Liver (tissue), 9 donors: Measurements from ENCODE around the gene EHBP1. TPM values are rescaled to one million over a fixed set of nuclear protein-coding genes. Genes with fewer than 3 reads are reported as not detected.

Experiments
- DNase-seq: peaks from one replicate; pipeline ENCODE4 v3.0.0-alpha.2; 2017; ENCODE audit warnings: low spot score
- H3K27ac ChIP-seq, 2 donors: one replicate each; pipeline ENCODE4 v1.7.0; 2013; ENCODE audit warnings: inconsistent platforms in 2 of 2, low read length in 2 of 2, control low read depth in 1 of 2, low read depth in 1 of 2, mild to moderate bottlenecking in 1 of 2
- H3K27me3 ChIP-seq, 4 donors: one replicate each; pipeline versions ENCODE4 v1.6.1 to v1.7.0; 2013; ENCODE audit warnings: low read length in 3 of 4, inconsistent platforms in 1 of 4, mild to moderate bottlenecking in 1 of 4, moderate library complexity in 1 of 4; ENCODE audit not compliant: control insufficient read depth in 4 of 4, insufficient read depth in 4 of 4
- H3K36me3 ChIP-seq, 4 donors: one replicate each; pipeline versions ENCODE4 v1.6.1 to v1.7.0; 2013; ENCODE audit warnings: low read length in 3 of 4, mild to moderate bottlenecking in 3 of 4, low read depth in 1 of 4, moderate library complexity in 1 of 4; ENCODE audit not compliant: control insufficient read depth in 4 of 4, insufficient read depth in 3 of 4
- H3K4me1 ChIP-seq, 4 donors: one replicate each; pipeline versions ENCODE4 v1.6.1 to v1.7.0; 2013; ENCODE audit warnings: low read length in 3 of 4, mild to moderate bottlenecking in 3 of 4, moderate library complexity in 1 of 4; ENCODE audit not compliant: control insufficient read depth in 4 of 4, insufficient read depth in 4 of 4
- H3K4me3 ChIP-seq, 3 donors: one replicate each; pipeline versions ENCODE4 v1.6.1 to v1.7.0; 2013; ENCODE audit warnings: low read length in 3 of 3, control low read depth in 1 of 3, low read depth in 1 of 3, mild to moderate bottlenecking in 1 of 3
- H3K9ac ChIP-seq, 2 donors: one replicate each; pipeline ENCODE4 v1.7.0; 2013; ENCODE audit warnings: low read length in 2 of 2, mild to moderate bottlenecking in 2 of 2, moderate library complexity in 2 of 2, control low read depth in 1 of 2, low read depth in 1 of 2
- H3K9me3 ChIP-seq, 4 donors: one replicate each; pipeline versions ENCODE4 v1.6.1 to v1.7.0; 2013; ENCODE audit warnings: low read length in 3 of 4; ENCODE audit not compliant: control insufficient read depth in 4 of 4
- ATF3 ChIP-seq: IDR thresholded peaks from 2 replicates; pipeline ENCODE4 v1.6.1; 2016; ENCODE audit warnings: antibody characterized with exemption
- EGR1 ChIP-seq, 2 donors: IDR thresholded peaks; 2 replicates each; pipeline ENCODE4 v1.6.1; 2016 to 2018; ENCODE audit warnings: antibody characterized with exemption in 2 of 2, low read depth in 2 of 2
- FOXA1 ChIP-seq: IDR thresholded peaks from 2 replicates; pipeline ENCODE4 v1.6.1; 2016; ENCODE audit warnings: antibody characterized with exemption
- FOXA2 ChIP-seq: IDR thresholded peaks from 2 replicates; pipeline ENCODE4 v1.6.1; 2016; ENCODE audit warnings: antibody characterized with exemption
- GABPA ChIP-seq, 2 donors: IDR thresholded peaks in 1 of 2; conservative IDR thresholded peaks in 1 of 2; 2 replicates each; pipeline ENCODE4 v1.6.1; 2016; ENCODE audit warnings: antibody characterized with exemption in 2 of 2, mild to moderate bottlenecking in 1 of 2, moderate library complexity in 1 of 2
- HNF4A ChIP-seq, 2 donors: conservative IDR thresholded peaks; 2 replicates each; pipeline ENCODE4 v1.6.1; 2016; ENCODE audit warnings: antibody characterized with exemption in 2 of 2, mild to moderate bottlenecking in 2 of 2
- HNF4G ChIP-seq: IDR thresholded peaks from 2 replicates; pipeline ENCODE4 v1.6.1; 2016; ENCODE audit warnings: antibody characterized with exemption
- JUND ChIP-seq, 2 donors: IDR thresholded peaks; 2 replicates each; pipeline ENCODE4 v1.6.1; 2016; ENCODE audit warnings: antibody characterized with exemption in 2 of 2
- MAX ChIP-seq: IDR thresholded peaks from 2 replicates; pipeline ENCODE4 v1.6.1; 2016; ENCODE audit warnings: antibody characterized with exemption
- NR2F2 ChIP-seq: IDR thresholded peaks from 2 replicates; pipeline ENCODE4 v1.6.1; 2016; ENCODE audit warnings: antibody characterized with exemption
- RAD21 ChIP-seq, 2 donors: IDR thresholded peaks; 2 replicates each; pipeline ENCODE4 v1.6.1; 2016; ENCODE audit warnings: antibody characterized with exemption in 2 of 2, mild to moderate bottlenecking in 2 of 2
- RXRA ChIP-seq, 2 donors: IDR thresholded peaks; 2 replicates each; pipeline ENCODE4 v1.6.1; 2017 to 2018; ENCODE audit warnings: antibody characterized with exemption in 2 of 2, mild to moderate bottlenecking in 1 of 2
- SP1 ChIP-seq: IDR thresholded peaks from 2 replicates; pipeline ENCODE4 v1.6.1; 2018; ENCODE audit warnings: antibody characterized with exemption, mild to moderate bottlenecking
- TAF1 ChIP-seq: conservative IDR thresholded peaks from 2 replicates; pipeline ENCODE4 v1.6.1; 2016; ENCODE audit warnings: antibody characterized with exemption, mild to moderate bottlenecking
- YY1 ChIP-seq: IDR thresholded peaks from 2 replicates; pipeline ENCODE4 v1.6.1; 2016; ENCODE audit warnings: antibody characterized with exemption, mild to moderate bottlenecking
- ZBTB33 ChIP-seq: IDR thresholded peaks from 2 replicates; pipeline ENCODE4 v1.6.1; 2016; ENCODE audit warnings: antibody characterized with exemption
- WGBS: extraction: QIAGEN DNeasy Blood & Tissue Kit; methylation state at CpG from one replicate; pipeline ENCODE4 v1.1.7; 2013; 5-methylcytosine and 5-hydroxymethylcytosine counted together
- polyA plus RNA-seq, 2 donors: library from polyadenylated mRNA; stranded (reverse) in 1 of 2; unstranded in 1 of 2; fragments of 200-250 nt in 1 of 2; fragments of >200 nt in 1 of 2; fragmentation: Nextera tagmentation in 1 of 2; extraction: Ambion mirVana in 1 of 2; gene quantifications; one replicate each; pipeline versions ENCODE4 v1.2.1 to v1.2.3, GENCODE V29; 2013 to 2015
- total RNA-seq, 2 donors: library from RNA; depleted of rRNA; stranded (reverse); fragments of >200 nt; gene quantifications; one replicate each; pipeline ENCODE4 v1.2.3, GENCODE V29; 2014
- donor health status: healthy.
- donor health status: healthy.
- donor health status: healthy.
- donor health status: healthy.
- donor health status: healthy.

Gene EHBP1
- total and polyA plus RNA-seq, 4 donors: 16.6 to 85.8 (median 24.4) TPM

GRCh38 chr2:62939735-62940491 is 234.4 kb downstream of the EHBP1 start:
- H3K27ac ChIP-seq: no peak overlapping the region
- no peaks in the 10 kb centered on the region for H3K27me3 ChIP-seq
- H3K4me1 ChIP-seq: no peaks in the 10 kb centered on the region
- DNase-seq: no peak
- 92% methylated on average over 5 of the region's 5 CpGs for WGBS
- peaks cover 0 to 20% (median 14%) of the 10 kb centered on the region in 4 donors for H3K36me3 ChIP-seq
- H3K9ac ChIP-seq: no peak overlapping the region
- no peak overlapping the region for H3K4me3 ChIP-seq
- no peaks in the 10 kb centered on the region for H3K9me3 ChIP-seq
- TF ChIP-seq JUND (IDR thresholded peaks at IDR 0.05) (no peak), GABPA (IDR thresholded peaks at IDR 0.05 in 1 of 2, conservative IDR thresholded peaks at IDR 0.05 in 1 of 2) (no peak), YY1 (no peak), RAD21 (IDR thresholded peaks at IDR 0.05) (no peak), FOXA2 (no peak), TAF1 (no peak), ATF3 (no peak), SP1 (no peak), HNF4G (no peak), HNF4A (conservative IDR thresholded peaks at IDR 0.05) (no peak), MAX (no peak), EGR1 (IDR thresholded peaks at IDR 0.05; ENCODE audit: low read depth in 2 of 2) (no peak), ZBTB33 (no peak), FOXA1 (no peak), RXRA (IDR thresholded peaks at IDR 0.05) (no peak), NR2F2 (no peak)

GRCh38 chr2:62940697-62941096 is 235.2 kb downstream of the EHBP1 start:
- no peaks in the 10 kb centered on the region for H3K4me1 ChIP-seq
- TF ChIP-seq JUND (IDR thresholded peaks at IDR 0.05): no peak
- no peak for TF ChIP-seq HNF4A (conservative IDR thresholded peaks at IDR 0.05)
- no peak for TF ChIP-seq TAF1
- no peak for TF ChIP-seq MAX
- TF ChIP-seq ZBTB33: no peak
- TF ChIP-seq ATF3: no peak
- no peak for TF ChIP-seq RAD21 (IDR thresholded peaks at IDR 0.05)
- 93% methylated on average over 2 of the region's 2 CpGs for WGBS

More at GRCh38 chr2:62940697-62941096, 235.2 kb downstream of the EHBP1 start:
- H3K36me3 ChIP-seq: peaks cover 0 to 20% (median 16%) of the 10 kb centered on the region in 4 donors
- H3K27me3 ChIP-seq: no peaks in the 10 kb centered on the region
- H3K4me3 ChIP-seq: no peak overlapping the region
- no peak for DNase-seq
- no peak overlapping the region for H3K9ac ChIP-seq
- H3K27ac ChIP-seq: no peak overlapping the region
- H3K9me3 ChIP-seq: no peaks in the 10 kb centered on the region
